GM19452 (cell line): ENCODE data around the gene CALR.
"Not testable (repeated sequence)": the region's sequence is repeated elsewhere in the genome, so short reads cannot be mapped to it uniquely, and the experiment has no call there.

ENCODE experiments used
- ATAC-seq: cut with Tn5 transposase; IDR thresholded peaks from one replicate; pipeline ENCODE4 v1.9.1; 2021; ENCODE audit not compliant: unreplicated experiment

Gene CALR

GRCh38 chr19:12937927-12938778 is at the start of gene CALR:
Gene CALR, plus strand, starts transcription at chr19:12938609. Its CDS starts 71 bp downstream, at chr19:12938680.
- ATAC-seq, result peak; percentile 81

GRCh38 chr19:12890299-12890786 is 48.1 kb upstream of the CALR start:
- ATAC-seq, result not testable (repeated sequence)

- ATAC-seq, result peak; percentile 94
Observed at GRCh38 chr19:12890787-12891552, 47.4 kb upstream of the CALR start, which contains the start of gene GCDH. Gene GCDH, plus strand, starts transcription at chr19:12891160. Its CDS starts 145 bp downstream, at chr19:12891305.

GRCh38 chr19:12891553-12892021 is 46.8 kb upstream of the CALR start:
- no peak for ATAC-seq

GRCh38 chr19:12893582-12893981 is 44.8 kb upstream of the CALR start:
- no peak for ATAC-seq

- ATAC-seq, result no peak
Observed at GRCh38 chr19:12896460-12896859, 41.9 kb upstream of the CALR start.

GRCh38 chr19:12899891-12900518 is 38.4 kb upstream of the CALR start:
- peak; percentile 81 for ATAC-seq

- ATAC-seq, result no peak
Observed at GRCh38 chr19:12907166-12907565, 31.2 kb upstream of the CALR start.

GRCh38 chr19:12912571-12912970 is 25.8 kb upstream of the CALR start:
- no peak for ATAC-seq

GRCh38 chr19:12913011-12913561 is 25.3 kb upstream of the CALR start:
- ATAC-seq, result no peak

- no peak for ATAC-seq
Observed at GRCh38 chr19:12913851-12914690, 24.3 kb upstream of the CALR start.

- ATAC-seq, result not testable (repeated sequence)
Observed at GRCh38 chr19:12915860-12916259, 22.5 kb upstream of the CALR start.

- ATAC-seq, result no peak
Observed at GRCh38 chr19:12918253-12918652, 20.2 kb upstream of the CALR start.

- ATAC-seq, result no peak
Observed at GRCh38 chr19:12921047-12921446, 17.4 kb upstream of the CALR start.

GRCh38 chr19:12922959-12923358 is 15.4 kb upstream of the CALR start:
- no peak for ATAC-seq

- ATAC-seq, result no peak
Observed at GRCh38 chr19:12924621-12925310, 13.6 kb upstream of the CALR start.

GRCh38 chr19:12930002-12930645 is 8.3 kb upstream of the CALR start:
- ATAC-seq, result no peak

GRCh38 chr19:12932392-12933286 is 5.8 kb upstream of the CALR start:
- no peak for ATAC-seq
